Hematopoietic multipotent progenitor cell treated with erythropoietin and hydrocortisone succinate and interleukin-3 and kit ligand, for 17 days (in vitro differentiated cells): Measurements from ENCODE around the gene AHR.
"Not testable (repeated sequence)": the region's sequence is repeated elsewhere in the genome, so short reads cannot be mapped to it uniquely, and the experiment has no call there.

Source experiments
- DNase-seq: peaks from one replicate; pipeline ENCODE4 v3.0.0-alpha.2; 2015; ENCODE audit warnings: low spot score

AHR gene

GRCh38 chr7:17376595-17376994, 78.1 kb downstream of the AHR start:
- DNase-seq, result no peak

- no peak for DNase-seq
Observed at GRCh38 chr7:17380736-17381662, 82.5 kb downstream of the AHR start.

GRCh38 chr7:17382408-17383354, 84.2 kb downstream of the AHR start:
- not testable (repeated sequence) for DNase-seq

- DNase-seq, result no peak
Observed at GRCh38 chr7:17384400-17384799, 85.9 kb downstream of the AHR start.

- DNase-seq, result no peak
Observed at GRCh38 chr7:17385612-17386011, 87.2 kb downstream of the AHR start.

GRCh38 chr7:17390392-17390791, 91.9 kb downstream of the AHR start:
- no peak for DNase-seq

GRCh38 chr7:17391366-17391765, 92.9 kb downstream of the AHR start:
- DNase-seq, result no peak

- no peak for DNase-seq
Observed at GRCh38 chr7:17392846-17393245, 94.4 kb downstream of the AHR start.

DNA sequence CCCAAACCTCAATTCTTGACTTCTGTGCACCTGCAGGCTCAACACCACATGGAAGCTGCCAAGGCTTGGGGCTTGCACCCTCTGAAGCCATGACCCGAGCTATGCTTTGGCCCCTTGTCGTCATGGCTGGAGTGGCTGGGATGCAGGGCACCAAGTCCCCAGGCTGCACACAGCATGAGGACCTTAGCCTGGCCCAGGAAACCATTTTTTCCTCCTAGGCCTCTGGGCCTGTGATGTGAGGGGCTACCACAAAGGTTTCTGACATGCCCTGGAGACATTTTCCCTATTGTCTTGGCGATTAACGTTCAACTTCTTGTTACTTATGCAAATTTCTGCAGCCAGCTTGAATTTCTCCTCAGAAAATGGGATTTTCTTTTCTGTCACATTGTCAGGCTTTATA, 96.1 kb downstream of the AHR start:
- not testable (repeated sequence) for DNase-seq
